C4-2B (cell line): ENCODE data around the gene WDR7.

ENCODE experiments used
- ZFX ChIP-seq: fragments of 450-650 bp; IDR thresholded peaks from 2 replicates; pipeline ENCODE4 v1.6.1; 2017
- TF ChIP-seq, protein P1 (sequence below): fragments of 450-650 bp; conservative IDR thresholded peaks from 2 replicates; pipeline ENCODE4 v1.5.1; 2017; ENCODE audit warnings: mild to moderate bottlenecking

DNA sequence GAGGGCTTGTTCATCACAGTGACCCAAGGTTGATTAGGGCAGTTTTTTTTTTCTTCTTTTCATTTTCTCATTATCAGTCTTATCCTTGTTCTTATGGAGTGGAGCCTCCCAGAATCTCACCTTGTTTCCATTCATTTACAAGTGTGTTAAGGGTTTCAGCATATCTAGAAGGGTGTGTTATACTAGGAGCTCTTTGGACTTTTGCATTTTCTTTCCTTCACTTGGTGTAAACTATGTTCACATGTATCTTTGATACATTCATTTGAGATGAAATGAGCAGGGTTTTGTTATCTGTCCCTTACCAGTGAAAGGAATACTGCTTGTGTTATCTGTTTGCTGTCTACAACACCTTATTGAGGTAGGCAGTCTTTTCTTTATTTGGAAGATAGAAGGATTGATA is 96.7 kb downstream of the WDR7 start:
- TF ChIP-seq, protein P1, sequence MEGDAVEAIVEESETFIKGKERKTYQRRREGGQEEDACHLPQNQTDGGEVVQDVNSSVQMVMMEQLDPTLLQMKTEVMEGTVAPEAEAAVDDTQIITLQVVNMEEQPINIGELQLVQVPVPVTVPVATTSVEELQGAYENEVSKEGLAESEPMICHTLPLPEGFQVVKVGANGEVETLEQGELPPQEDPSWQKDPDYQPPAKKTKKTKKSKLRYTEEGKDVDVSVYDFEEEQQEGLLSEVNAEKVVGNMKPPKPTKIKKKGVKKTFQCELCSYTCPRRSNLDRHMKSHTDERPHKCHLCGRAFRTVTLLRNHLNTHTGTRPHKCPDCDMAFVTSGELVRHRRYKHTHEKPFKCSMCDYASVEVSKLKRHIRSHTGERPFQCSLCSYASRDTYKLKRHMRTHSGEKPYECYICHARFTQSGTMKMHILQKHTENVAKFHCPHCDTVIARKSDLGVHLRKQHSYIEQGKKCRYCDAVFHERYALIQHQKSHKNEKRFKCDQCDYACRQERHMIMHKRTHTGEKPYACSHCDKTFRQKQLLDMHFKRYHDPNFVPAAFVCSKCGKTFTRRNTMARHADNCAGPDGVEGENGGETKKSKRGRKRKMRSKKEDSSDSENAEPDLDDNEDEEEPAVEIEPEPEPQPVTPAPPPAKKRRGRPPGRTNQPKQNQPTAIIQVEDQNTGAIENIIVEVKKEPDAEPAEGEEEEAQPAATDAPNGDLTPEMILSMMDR, result no peak
- TF ChIP-seq ZFX, result no peak
